Measurements from ENCODE around the gene CCR5. TPM values are rescaled to one million over a fixed set of nuclear protein-coding genes. Genes with fewer than 3 reads are reported as not detected.

The CCR5 gene
- total and polyA plus RNA-seq, 2 of the 8 experiments (the other 6 are each of a cell fraction or from before 2014, with no cell fraction given), result not detected

- no peak for TF ChIP-seq RNF2 (IDR thresholded peaks at IDR 0.05; ENCODE audit: borderline replicate concordance, low read depth, low read length, missing control alignments, poor library complexity, severe bottlenecking)
- no peak for TF ChIP-seq POLR2AphosphoS5 (IDR thresholded peaks at IDR 0.05; ENCODE audit: low read depth, low read length)
- no peak for TF ChIP-seq PHF8 (conservative IDR thresholded peaks at IDR 0.05; ENCODE audit: low read depth, low read length)
- no peak for TF ChIP-seq CHD7 (IDR thresholded peaks at IDR 0.05; ENCODE audit: insufficient replicate concordance, low read length)
- TF ChIP-seq JUND (IDR thresholded peaks at IDR 0.05; ENCODE audit: low read length), result no peak
- TF ChIP-seq BACH1 (IDR thresholded peaks at IDR 0.05; ENCODE audit: low read length), result no peak
- no peak for TF ChIP-seq JUN (IDR thresholded peaks at IDR 0.05; ENCODE audit: low read depth, low read length)
Observed at GRCh38 chr3:46397111-46397510, 26.4 kb downstream of the CCR5 start (continued).
